Mesothelial cell of epicardium (in vitro differentiated cells): ENCODE data around the gene TMEM134. TPM values are rescaled to one million over a fixed set of nuclear protein-coding genes. Genes with fewer than 3 reads are reported as not detected.

ENCODE experiments used
- DNase-seq, 2 experiments: peaks; one replicate each; pipeline ENCODE4 v3.0.0; 2021; ENCODE audit warnings: low spot score in 2 of 2; ENCODE audit not compliant: unreplicated experiment in 2 of 2
- H3K27ac Mint-ChIP-seq: 2 replicates; pipeline ENCODE4 v1.8.0; 2021; ENCODE audit warnings: mixed read lengths
- H3K27me3 Mint-ChIP-seq: 2 replicates; pipeline ENCODE4 v1.8.0; 2021; ENCODE audit warnings: low read depth, mixed read lengths
- H3K36me3 Mint-ChIP-seq: 2 replicates; pipeline ENCODE4 v1.8.0; 2021; ENCODE audit warnings: mixed read lengths
- H3K4me1 Mint-ChIP-seq: 2 replicates; pipeline ENCODE4 v1.8.0; 2021; ENCODE audit warnings: mixed read lengths
- H3K4me3 Mint-ChIP-seq: 2 replicates; pipeline ENCODE4 v1.8.0; 2021; ENCODE audit warnings: mild to moderate bottlenecking, moderate library complexity, mixed read lengths
- H3K9me3 Mint-ChIP-seq: 2 replicates; pipeline ENCODE4 v1.8.0; 2021; ENCODE audit warnings: mixed read lengths
- total RNA-seq: library from RNA; stranded (reverse); gene quantifications from 3 replicates; pipeline ENCODE4 v1.2.1, GENCODE V29; 2021
- TF ChIP-seq, protein P1 (sequence below): fragments of 200-600 bp; sonication (generic); IDR thresholded peaks from one replicate; pipeline ENCODE4 v1.5.0; 2021; ENCODE audit warnings: antibody characterized with exemption; ENCODE audit not compliant: unreplicated experiment

TMEM134 gene
- total RNA-seq, 1 donor from 2014 or later, result 69.3 TPM

DNA sequence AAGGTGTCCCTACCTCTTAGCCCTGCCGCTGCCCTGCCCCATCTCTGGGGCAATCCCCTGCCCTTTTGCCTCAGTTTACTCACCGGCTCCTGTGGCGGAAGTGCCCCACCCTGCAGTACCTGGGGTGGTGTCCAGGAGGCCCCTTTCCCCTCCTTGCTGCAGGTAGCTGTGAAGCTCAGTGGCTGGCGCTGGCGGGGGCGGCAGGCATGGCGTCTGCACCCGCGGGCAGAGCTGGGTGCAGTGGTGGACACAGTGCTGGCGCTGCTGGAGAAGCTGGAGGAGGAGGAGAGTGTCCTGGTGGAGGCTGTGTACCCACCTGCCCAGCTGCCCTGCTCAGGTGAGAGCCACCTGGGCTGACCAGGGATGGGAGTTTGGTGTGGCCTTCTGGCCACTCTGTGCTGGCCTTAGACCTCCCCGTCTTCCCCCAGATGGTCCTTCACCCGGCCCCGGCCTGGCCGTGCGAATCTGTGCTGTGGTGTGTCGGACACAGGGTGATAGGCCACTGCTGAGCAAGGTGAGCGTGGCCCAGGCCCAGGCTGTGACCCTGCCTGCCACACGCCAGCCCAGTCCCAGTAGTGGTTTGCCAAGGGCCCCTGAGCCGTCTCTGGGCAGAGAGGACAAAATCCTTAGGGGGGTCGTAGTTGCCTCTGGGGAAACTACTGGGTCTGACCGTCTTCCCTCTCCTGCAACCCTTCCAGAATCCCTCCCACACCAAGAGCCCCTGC lies 49.6 kb downstream of the TMEM134 start:
- peaks cover 17% of the 10 kb centered on the region for H3K27me3 Mint-ChIP-seq
- no peak for DNase-seq
- H3K4me1 Mint-ChIP-seq, result peaks cover 23% of the 10 kb centered on the region
- TF ChIP-seq, protein P1, sequence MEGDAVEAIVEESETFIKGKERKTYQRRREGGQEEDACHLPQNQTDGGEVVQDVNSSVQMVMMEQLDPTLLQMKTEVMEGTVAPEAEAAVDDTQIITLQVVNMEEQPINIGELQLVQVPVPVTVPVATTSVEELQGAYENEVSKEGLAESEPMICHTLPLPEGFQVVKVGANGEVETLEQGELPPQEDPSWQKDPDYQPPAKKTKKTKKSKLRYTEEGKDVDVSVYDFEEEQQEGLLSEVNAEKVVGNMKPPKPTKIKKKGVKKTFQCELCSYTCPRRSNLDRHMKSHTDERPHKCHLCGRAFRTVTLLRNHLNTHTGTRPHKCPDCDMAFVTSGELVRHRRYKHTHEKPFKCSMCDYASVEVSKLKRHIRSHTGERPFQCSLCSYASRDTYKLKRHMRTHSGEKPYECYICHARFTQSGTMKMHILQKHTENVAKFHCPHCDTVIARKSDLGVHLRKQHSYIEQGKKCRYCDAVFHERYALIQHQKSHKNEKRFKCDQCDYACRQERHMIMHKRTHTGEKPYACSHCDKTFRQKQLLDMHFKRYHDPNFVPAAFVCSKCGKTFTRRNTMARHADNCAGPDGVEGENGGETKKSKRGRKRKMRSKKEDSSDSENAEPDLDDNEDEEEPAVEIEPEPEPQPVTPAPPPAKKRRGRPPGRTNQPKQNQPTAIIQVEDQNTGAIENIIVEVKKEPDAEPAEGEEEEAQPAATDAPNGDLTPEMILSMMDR, result no peak
- H3K36me3 Mint-ChIP-seq, result no peaks in the 10 kb centered on the region
- H3K27ac Mint-ChIP-seq, result no peak overlapping the region
- no peaks in the 10 kb centered on the region for H3K9me3 Mint-ChIP-seq
- peak overlapping the region; percentile 63 for H3K4me3 Mint-ChIP-seq

DNA sequence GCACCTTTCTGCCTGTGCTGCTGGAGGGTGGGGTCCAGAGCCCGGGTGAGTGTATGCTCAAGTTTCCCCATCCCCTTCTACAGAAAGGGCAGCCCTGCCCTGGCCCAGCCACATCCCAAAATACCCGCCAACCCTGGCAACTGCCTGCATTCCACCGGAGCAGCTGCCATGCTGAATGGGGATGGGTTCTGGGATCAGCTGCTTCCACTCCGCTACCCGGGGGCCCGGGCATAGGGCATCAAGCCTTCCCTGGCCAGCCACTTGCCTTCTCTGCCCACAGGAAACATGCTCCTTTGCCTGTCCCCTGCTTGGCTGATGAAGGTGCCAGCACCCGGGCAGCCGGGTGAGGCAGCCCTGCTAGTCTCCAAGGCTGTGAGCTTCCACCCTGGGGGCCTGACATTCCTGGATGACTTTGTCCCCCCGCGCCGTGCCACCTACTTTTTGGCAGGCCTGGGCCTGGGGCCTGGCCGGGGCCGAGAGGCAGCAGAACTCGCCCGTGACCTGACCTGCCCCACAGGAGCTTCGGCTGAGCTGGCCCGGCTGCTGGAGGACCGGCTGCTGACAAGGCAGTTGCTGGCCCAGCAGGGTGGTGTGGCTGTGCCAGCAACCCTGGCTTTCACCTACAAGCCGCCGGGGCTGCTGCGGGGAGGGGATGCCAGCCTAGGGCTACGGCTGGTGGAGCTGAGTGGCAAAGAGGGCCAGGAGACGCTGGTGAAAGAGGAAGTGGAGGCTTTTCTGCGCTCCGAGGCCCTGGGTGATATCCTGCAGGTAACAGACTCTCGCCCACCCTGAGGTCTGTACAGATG lies 50.4 kb downstream of the TMEM134 start:
- DNase-seq, result no peak
- TF ChIP-seq, protein P1, result no peak
- Mint-ChIP-seq H3K27me3 (peaks cover 20% of the 10 kb centered on the region), H3K9me3 (no peaks in the 10 kb centered on the region), H3K27ac (no peak overlapping the region), H3K36me3 (no peaks in the 10 kb centered on the region), H3K4me1 (peaks cover 23% of the 10 kb centered on the region), H3K4me3 (no peak overlapping the region)

DNA sequence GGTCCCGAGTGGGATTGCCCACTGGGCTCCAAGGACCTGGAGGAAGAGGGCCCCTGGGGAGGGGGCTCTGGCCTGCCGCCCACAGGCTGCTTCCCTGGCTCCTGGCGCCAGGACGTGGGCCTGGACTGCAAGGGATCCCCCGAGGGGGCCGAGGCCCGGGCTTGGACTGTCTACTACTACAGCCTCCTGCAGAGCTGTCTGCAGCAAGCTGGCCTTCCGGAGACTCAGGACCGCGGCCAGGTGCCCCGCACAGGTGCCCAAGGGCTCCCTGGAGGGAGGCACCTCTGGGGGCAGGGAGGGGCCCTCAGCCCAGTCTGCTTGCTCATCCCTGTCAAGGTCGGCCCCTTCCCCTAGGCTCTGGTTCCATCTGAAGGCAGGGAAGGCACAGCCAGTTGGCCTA lies 51.6 kb downstream of the TMEM134 start:
- no peak overlapping the region for H3K4me3 Mint-ChIP-seq
- TF ChIP-seq, protein P1, result no peak
- no peak overlapping the region for H3K27ac Mint-ChIP-seq
- H3K36me3 Mint-ChIP-seq, result no peaks in the 10 kb centered on the region
- H3K4me1 Mint-ChIP-seq, result peaks cover 27% of the 10 kb centered on the region
- H3K9me3 Mint-ChIP-seq, result no peaks in the 10 kb centered on the region
- DNase-seq, result no peak
- H3K27me3 Mint-ChIP-seq, result peaks cover 30% of the 10 kb centered on the region

DNA sequence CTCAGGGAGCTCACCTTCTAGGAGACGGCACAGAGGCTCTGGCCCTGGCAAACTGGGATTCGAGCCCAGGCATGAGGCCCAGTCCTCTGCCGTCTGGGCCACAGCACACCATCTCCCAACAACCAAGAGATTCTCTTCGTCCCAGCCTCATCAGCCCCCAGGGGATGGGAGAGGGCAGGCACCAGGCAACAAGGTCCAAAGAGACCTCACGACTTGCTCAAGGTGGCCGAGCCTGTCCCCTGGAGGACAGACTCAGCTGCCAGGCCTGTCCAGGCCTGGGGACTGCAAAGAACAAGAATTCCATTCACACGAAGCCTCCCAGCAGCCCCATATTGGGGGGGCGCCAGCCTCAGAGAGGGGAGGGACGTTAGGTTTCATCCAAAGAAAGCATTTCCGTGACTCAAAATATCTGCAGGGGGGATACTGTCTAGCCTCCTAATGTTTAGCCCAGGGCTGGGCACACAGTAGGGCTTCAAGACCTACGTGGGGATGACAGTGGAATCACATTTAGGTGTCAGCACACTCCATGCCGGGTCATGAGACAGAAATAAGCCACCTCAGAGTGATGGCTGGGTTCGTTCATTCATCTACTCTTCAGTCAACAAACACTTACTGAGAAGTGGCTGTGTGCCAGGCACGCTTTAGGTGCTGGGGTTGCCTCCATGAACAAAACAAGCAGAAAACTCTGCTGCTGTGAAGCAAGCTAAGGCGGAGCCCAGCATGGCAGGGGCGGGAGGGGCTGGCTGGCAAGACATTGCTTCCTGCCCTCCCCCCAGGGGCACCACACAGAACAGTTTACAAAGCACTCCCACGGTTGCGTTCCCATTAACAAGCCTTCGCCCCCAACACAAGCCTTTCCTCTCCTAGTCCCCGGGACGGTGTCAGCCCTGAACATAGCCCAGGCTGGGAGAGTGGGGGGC lies 52.4 kb downstream of the TMEM134 start:
- Mint-ChIP-seq H3K27ac (peak overlapping the region; percentile 83), H3K36me3 (no peaks in the 10 kb centered on the region), H3K27me3 (peaks cover 38% of the 10 kb centered on the region), H3K9me3 (no peaks in the 10 kb centered on the region), H3K4me1 (peaks cover 27% of the 10 kb centered on the region), H3K4me3 (peak overlapping the region; percentile 62)
- no peak for DNase-seq
- TF ChIP-seq, protein P1, result no peak

DNA sequence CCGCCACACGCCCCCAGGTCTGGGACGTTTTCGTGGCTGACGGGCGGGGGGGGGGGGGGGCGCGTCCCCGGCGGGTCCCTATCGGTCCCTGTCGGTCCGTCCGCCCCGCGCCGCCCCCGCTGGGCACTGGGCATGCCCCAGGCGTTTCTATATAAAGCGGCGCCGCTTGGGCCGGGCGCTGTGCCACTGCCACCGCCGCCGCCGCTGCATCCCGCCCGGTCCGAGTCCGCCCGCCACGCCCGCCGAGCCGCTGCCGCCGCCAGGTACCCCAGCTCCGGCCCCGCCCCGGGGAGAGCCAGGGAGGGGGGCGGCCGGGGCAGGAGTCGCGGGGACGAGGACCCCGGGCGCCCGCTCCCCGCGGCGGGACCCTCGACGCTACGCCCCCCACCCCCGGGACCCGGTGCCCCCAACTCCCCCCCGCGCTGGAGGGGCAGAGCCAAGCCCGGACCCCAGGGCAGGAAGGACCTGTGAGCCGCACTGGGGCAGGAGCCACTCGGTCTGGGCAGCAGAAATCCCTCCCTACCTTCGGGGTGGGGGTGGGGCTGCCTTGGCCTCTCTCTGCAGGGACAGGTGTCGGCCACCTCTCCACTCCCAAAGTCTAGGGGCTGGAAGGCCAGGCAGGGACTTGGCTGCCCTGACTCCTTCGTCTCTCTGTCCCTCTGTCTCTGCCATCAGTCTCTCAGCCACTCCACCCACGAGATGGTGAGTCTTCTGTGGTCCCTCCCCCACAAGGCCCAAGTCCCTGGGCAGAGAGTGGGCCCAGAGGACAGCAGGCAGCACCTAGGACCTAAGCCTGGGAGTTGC lies 53.3 kb downstream of the TMEM134 start, which contains the start of gene CARNS1:
CARNS1 (plus strand) TSS at position 178 of the 804 bp plus-strand sequence; CDS start at position 700, 522 bp downstream.
- Mint-ChIP-seq H3K36me3 (no peaks in the 10 kb centered on the region), H3K27ac (peak within 1 kb of the TSS; percentile 83), H3K4me1 (peaks cover 24% of the 10 kb centered on the region), H3K9me3 (no peaks in the 10 kb centered on the region), H3K27me3 (peaks cover 45% of the 10 kb centered on the region), H3K4me3 (peak within 1 kb of the TSS; percentile 62)
- no peak for DNase-seq
- TF ChIP-seq, protein P1, result no peak
